Fibroblast of peridontal ligament (primary cell): ENCODE results near the gene DCAF5.
"Not testable (repeated sequence)": the region's sequence is repeated elsewhere in the genome, so short reads cannot be mapped to it uniquely, and the experiment has no call there.

Source experiments
- DNase-seq: peaks from one replicate; pipeline ENCODE4 v3.0.0-alpha.2; 2010; ENCODE audit errors: extremely low read depth

Gene DCAF5, protein sequence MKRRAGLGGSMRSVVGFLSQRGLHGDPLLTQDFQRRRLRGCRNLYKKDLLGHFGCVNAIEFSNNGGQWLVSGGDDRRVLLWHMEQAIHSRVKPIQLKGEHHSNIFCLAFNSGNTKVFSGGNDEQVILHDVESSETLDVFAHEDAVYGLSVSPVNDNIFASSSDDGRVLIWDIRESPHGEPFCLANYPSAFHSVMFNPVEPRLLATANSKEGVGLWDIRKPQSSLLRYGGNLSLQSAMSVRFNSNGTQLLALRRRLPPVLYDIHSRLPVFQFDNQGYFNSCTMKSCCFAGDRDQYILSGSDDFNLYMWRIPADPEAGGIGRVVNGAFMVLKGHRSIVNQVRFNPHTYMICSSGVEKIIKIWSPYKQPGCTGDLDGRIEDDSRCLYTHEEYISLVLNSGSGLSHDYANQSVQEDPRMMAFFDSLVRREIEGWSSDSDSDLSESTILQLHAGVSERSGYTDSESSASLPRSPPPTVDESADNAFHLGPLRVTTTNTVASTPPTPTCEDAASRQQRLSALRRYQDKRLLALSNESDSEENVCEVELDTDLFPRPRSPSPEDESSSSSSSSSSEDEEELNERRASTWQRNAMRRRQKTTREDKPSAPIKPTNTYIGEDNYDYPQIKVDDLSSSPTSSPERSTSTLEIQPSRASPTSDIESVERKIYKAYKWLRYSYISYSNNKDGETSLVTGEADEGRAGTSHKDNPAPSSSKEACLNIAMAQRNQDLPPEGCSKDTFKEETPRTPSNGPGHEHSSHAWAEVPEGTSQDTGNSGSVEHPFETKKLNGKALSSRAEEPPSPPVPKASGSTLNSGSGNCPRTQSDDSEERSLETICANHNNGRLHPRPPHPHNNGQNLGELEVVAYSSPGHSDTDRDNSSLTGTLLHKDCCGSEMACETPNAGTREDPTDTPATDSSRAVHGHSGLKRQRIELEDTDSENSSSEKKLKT

DNA sequence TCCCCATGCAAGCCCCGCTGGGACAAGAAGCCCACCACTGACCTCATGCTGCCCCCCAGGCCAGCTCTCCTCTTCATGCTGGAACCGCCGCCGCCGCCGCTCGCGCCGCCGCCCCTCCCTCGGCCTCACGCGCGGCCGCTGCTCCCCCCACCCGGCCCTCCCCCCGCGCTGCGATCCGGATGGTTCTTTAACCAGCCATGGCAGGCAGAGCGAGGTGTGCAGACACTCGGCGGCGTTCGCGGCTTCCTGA, at the start of gene DCAF5:
Gene DCAF5, minus strand, starts transcription at position 218 of the 250 bp plus-strand sequence. Its CDS starts 141 bp downstream, at position 77.
- no peak for DNase-seq

DNA sequence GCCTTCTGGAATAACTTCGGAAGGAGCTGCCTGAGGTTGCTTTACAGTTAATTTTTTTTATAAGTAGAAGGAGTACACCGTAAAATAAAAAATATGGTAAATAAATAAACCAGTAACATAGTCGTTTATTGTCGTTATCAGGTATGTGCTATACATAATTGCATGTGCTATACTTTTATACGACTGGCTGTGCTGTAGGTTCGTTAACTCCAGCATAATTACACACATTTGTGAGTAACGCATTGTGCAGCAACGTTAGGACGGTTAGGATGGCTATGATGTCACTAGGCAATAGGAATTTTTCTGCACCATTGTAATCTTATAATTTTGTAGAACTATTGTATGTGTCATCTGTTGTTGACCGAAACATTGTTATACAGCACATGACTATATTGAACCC, 46.9 kb upstream of the DCAF5 start:
- DNase-seq: no peak

DNA sequence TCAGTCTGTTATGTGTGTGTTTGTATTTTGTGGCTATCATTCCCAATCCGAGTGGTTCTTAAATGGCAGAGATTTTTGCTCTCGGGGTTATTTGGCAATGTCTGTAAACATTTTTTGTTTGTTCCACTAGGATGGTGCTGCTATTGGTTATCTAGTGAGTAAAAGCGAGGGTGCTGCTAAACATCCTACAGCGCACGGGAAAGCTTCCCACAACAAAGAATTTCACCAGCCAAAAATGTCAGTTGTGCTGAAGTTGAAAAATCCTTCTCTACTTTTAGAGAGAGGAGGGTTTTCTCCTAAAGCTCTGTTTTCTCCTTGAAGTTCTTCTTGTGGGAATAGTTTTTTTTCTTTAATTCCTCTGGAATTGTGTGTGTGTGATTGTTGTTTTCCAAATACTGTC, 40.8 kb upstream of the DCAF5 start:
- DNase-seq: no peak

DNA sequence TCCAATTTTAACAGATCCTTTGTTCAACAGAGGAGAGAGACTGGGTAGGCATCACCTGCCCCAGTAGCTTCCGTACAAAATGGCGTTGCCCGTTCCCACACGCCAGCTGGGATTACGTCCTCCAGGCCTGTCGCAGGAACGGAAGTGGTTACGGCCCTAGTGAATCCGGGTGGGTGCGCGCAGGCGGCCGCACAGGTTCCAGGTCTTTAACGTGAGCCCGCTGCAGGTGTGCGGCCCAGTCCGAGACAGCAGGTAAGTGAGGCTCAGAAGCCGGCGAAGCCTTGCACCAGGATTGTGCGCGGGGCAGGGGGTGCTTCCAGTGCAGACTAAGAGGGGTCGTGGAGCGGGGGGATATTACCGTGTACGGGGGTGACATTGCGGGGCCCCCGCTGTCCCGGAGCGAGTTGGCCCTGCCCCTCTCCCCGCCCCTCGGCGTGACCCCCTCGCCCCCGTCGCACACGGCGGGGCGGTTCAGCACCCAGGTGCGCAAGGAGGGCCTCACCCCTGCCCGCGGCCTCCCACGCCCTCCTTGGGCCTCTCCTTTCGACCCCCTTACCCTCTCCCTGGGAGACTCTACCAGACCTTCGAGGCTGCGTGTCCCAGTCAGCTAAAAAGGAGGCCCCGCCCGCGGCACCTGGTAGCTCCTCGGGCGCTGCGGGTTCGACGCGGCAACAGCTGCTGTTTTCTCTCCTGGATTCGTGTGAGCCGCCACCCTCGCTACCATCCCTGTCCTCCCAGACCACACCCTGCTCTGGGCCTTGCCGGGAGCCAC, 38.6 kb upstream of the DCAF5 start, which contains the start of gene EXD2:
Gene EXD2, plus strand, starts transcription at position 159 of the 772 bp plus-strand sequence. CDS start 17,973 bp downstream, outside the sequence.
- DNase-seq: peak; percentile 69

DNA sequence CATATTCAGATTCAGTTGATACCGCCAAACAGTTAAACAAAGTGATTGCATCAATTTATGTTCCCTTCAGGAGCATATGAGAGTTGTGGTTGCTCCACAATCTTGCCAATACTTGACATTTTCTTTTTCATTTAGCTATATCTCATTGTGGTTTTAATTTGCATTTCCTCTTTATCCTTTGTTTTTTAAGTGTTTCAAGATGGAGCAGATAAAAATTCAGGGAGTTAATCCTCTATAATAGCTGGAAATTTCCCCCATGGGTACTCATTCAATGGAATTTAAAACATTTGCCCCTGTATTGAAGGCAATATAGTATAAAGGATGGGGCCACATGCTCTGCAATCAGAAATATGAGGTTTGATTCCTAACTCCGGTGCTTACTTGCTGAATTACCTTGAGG, 37.3 kb upstream of the DCAF5 start:
- DNase-seq: no peak

DNA sequence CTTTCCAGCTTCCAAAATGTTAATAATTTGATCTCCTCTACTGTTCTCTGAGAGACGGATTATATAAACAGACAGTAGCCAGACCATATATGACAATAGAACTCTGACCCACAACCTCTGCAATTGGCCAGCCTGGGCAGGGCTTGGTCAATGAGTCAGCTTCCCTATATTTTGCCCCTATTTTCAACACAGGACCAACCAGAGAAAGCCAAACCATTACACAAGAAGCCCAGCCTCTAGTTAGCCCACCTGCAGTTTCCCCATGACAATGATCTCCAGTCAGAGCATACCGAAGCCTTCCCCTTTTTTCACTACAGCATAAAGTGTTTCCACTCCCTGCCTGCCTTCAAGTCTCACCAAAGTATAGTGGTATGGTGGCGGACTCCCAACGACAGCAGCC, 30.8 kb upstream of the DCAF5 start:
- peak; percentile 8 for DNase-seq

DNA sequence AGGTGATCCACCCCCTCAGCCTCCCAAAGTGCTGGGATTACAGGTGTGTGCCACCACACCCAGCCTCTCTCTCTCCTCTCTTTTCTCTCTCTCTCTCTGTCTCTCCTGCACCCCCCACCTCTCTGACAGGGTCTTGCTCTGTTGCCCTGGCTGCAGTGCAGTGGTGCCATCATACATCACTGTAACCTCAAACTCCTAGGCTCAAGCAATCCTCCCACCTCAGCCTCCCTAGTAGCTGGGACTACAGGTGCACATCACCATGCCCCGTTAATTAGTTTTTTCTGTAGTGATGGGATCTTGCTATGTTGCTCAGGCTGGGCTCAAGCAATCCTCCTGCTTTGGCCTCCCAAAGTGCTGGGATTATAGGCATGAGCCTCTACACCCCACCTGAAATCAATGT, 29.7 kb upstream of the DCAF5 start:
- DNase-seq: not testable (repeated sequence)

DNA sequence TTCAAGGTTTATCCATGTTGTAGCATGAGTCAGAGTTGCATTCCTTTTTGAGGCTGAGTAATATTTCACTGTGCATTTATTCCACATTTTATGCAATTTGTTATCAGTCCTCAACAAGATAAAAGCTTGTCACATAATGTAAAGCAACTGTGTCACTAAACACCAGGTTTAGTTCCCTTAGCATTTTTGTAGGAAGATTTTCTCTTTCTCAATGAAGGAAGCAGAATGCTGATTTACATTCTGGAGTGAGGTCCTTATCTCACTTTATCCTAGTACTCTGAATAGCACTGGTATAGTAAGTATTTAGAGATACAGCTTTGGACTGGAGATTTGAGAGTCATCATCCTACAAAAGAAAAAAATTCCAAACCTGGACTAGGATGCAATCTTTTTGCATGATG, 28.6 kb upstream of the DCAF5 start:
- no peak for DNase-seq

DNA sequence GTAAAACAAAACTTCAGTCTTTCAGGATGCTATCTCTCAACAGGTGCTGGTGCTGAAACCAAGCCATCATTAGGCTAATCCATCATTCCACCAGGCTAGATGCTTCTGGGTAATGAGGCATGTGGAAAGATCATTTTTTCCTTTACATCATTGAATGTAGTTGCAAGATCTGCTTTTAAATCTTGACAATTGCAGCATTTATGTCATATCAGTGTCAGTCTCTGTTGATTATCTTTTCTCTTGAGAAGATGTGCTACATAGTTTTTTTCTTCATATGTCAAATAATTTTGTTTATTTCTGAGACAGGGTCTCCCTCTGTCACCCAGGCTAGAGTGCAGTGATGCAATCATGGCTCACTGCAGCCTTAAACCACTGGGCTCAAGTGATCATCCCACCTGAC, 22.2 kb upstream of the DCAF5 start:
- DNase-seq: no peak

DNA sequence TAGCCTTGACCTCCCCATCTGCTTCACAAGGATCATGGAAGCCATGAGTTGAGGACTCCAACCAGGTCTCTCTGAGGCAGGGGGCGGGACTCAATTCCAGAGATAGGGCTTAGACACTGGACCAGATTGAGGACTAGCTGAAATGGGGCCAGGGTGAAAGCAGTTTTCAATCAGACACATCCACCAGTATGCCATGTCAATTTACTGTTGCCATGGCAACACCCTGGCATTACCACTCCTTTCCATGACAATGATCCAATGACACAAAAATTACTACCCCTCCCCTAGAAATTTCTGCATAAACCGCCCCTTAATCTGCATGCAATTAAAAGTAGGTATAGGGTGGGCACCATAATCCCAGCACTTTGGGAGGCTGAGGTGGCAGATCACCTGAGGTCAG, 18.6 kb upstream of the DCAF5 start:
- no peak for DNase-seq

DNA sequence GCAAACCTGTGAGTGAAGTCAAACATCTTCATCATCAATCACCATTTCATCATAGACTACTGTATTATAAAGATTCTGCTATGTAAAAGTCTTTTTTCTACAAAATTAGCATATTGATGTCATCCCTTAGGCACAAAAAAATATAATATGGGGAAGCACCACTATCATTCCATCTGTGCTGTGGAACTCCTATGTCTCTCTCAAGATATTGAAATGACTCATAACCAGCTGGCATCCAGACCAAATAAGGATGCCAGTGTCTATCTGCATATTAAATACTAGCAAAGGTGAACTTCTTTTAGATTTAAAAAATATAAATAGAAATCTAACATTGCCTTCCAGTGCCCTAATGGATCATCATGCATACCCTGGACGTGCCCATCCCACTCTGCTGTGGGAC, 17.9 kb upstream of the DCAF5 start:
- no peak for DNase-seq

DNA sequence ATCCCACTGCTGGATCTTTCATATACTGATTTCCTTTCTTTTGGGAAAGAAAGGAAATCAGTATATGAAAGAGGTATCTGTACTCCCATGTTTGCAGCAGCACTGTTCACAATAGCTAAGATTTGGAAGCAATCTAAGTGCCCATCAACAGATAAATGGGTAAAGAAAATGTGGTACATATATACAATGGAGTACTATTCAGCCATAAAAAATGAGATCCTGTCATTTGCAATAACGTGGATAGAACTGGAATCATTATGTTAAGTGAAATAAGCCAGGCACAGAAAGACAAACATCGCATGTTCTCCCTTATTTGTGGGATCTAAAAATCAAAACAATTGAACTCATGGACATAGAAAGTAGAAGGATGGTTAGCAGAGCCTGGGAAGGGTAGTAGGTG, 12.9 kb upstream of the DCAF5 start:
- DNase-seq: not testable (repeated sequence)

DNA sequence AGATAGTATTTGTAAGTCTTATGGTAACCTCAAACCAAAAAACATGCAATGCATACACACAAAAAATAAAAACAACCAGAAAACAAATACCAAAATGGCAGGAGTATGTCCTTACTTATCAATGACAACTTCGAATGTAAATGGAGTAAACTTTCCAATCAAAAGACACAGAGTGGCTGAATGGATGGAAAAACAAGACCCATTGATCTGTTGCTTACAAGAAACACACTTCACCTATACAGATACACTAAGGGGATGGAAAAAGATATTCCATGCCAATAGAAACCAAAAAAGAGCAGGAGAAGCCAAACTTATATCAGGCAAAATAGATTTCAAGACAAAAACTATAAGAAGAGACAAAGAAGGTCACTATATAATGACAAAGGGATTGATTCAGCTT, 8.7 kb upstream of the DCAF5 start:
- no peak for DNase-seq

DNA sequence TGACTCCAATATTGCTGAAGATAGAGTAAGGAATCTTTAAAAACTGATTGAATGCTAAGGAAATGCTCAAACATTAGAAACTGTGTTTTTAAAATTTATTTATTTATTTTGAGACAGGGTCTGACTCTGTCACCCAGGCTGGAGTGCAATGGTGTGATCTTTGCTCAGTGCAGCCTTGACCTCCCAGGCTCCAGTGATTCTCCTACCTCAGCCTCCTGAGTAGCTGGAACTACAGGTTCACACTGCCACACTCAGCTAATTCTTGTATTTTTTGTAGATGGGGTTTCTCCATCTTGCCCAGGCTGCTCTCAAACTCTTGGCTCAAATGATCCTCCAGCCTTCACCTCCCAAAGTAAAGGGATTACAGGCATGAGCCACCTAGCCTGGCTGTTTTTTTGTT, 3.3 kb upstream of the DCAF5 start:
- DNase-seq: no peak

DNA sequence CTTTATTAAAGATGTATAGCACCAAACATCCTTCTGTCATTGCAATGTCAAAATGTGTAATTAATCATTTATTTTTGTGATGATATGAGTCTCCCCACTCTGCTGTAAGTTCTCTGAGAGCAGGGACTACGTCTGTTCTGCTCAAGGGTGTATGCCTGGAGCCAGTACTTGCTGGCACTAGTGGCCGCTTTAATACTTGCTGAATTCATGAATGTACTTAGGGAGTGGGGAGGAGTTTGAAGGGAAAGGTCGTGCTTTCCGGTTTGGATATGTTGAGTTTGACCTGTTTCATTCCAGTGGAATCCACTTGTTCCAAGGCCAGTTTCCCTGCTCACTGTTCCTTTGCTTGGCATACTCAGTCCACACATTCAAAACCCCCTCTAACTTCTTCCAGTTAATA, 1.9 kb upstream of the DCAF5 start:
- DNase-seq: no peak

DNA sequence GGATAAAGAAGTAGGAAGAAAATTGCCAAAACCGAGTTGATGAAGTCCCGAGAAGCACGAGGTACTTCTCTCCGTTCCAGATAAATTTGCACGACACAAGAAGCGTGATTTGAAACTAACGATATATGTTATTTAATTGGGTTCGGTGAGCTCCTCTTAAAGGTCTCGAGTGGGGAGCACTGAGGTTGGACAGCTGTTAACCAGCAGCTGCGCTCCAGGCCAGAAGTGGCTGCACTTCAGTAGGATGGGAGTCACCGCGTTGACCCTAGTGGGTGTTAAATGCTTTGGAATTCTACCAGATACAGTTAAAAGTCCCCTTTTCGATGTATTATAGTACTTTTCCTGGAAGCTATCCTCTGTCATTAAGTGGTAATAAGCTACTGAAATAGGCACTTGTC, 953 bp upstream of the DCAF5 start:
- DNase-seq: peak; percentile 40

DNA sequence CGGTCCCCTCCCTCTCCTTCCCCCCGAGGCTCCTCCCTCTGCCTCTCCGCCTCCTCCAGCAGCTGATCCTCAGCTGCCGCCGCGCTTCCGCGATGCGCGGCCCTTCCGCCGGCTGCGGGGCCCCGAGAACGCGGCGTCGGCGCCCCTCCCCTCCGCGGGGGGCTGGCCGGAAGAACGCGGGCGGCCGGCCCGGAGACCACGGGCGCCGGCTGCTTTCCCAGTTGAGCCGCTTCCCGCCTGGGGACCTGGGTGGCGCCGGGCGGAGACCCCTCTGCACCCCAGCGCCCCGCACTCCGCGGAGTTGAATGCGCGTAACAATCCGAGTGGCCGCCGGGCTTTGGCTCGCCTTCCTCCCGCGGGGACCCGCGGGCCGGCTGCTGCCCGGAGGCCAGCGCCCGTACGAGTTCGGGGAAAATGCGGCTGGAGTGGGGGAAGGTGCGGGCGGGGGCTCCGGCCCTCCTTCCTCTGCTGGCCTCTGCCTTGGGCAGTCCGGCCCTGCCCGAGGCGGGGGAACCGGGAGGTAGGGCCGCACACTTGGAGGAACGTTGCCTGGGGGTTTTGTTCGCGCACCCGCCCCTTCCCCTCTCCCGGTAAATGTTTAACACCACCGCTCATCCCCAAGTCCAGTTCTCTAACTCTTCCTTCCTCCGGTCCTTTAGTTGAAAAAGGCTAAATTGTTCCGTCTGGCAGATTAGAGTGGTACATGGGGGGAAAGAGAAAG, 393 bp upstream of the DCAF5 start:
- DNase-seq: peak; percentile 85

DNA sequence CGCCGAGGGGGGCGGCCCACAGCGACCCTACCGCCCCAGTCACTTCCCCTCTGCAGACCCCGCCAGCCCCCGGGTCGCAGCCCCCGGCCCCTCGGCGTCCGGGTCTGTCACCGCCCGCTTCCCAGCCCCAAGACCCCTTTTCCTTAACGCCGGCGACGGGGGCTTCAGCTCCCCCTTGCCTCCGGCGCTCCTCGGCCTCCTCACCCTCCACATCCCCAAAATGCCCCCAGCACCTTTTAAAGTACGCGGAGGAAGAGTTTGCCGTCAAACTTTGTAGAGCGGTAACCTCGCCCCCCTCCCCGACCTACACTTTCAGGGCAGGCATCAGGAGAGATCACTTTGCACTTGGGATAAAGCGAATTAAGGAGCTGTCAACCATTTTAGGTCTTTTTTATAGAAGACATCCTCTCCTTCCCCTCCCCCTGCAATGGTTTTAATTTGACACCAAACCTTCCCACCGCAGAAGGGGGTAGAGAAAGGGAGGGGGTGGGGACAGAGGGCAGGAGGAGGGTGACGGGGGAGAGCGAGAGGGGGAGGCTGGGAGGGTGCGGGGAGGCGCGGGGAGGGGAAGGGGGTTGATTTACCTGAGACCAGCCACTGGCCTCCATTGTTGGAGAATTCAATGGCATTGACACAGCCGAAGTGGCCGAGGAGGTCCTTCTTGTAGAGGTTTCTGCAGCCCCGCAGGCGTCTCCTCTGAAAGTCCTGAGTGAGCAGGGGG, 578 bp downstream of the DCAF5 start:
- DNase-seq: peak; percentile 50

DNA sequence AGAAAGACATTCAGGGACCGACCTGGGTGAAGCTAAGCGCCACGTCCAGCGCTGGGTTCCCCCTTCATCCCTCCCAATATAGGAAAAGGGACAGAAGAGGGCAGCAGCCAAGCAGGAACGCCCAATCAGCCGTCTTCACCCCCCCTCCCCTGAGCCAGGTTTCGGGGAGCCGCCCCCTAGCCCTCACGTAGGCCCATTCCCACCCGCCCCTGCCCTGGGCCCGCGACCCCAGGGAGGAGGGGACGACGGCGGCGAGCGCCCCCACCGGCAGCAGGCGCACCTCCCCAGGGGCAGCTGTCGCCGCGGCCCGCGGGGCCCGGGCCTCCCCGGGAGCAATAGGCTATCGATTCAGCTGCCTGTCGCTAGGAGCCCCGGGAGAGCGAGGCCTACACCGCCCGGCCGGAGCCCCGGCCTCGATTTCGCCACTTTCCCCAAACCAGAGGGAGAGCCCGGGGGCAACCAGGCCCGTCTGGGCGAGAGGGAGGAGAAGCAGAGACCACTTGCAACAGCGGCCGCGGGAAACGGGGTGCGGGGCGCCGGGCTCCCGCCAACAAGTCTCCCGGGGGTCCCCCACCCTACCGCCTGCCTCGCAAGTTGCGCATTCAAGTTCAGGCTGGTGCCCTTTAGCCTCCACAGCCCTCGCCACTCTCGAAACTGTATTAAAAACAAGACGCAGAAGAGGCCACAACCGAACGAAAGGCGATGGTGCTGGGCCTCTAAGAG, 1.3 kb downstream of the DCAF5 start:
- DNase-seq: peak; percentile 48
